Activated CD4-positive, alpha-beta T cell treated with anti-CD3 and anti-CD28 coated beads, Interleukin-2, amount 50 U/mL, for 24 hours (primary cell): ENCODE data around the gene MYBL2.
"Not testable (repeated sequence)": the region's sequence is repeated elsewhere in the genome, so short reads cannot be mapped to it uniquely, and the experiment has no call there.

ENCODE experiments used
- DNase-seq, 2 donors: peaks; one replicate each; pipeline ENCODE4 v3.0.0-alpha.2; 2020; ENCODE audit warnings: low read depth in 1 of 2, low spot score in 1 of 2

Gene MYBL2

GRCh38 chr20:43666376-43667328, at the start of gene MYBL2:
Gene MYBL2, plus strand, starts transcription at chr20:43667114. Its CDS starts 170 bp downstream, at chr20:43667284.
- DNase-seq = peak; percentile 51 to 61

- DNase-seq = no peak
These were observed 35.3 kb upstream of the MYBL2 start for GRCh38 chr20:43631598-43631997.

- DNase-seq = no peak
These were observed 30.5 kb upstream of the MYBL2 start for GRCh38 chr20:43636429-43636828.

GRCh38 chr20:43642548-43642947, 24.4 kb upstream of the MYBL2 start:
- DNase-seq = no peak

- DNase-seq = no peak
These were observed 15.9 kb upstream of the MYBL2 start for GRCh38 chr20:43650997-43651525.

GRCh38 chr20:43651650-43652184, 15.2 kb upstream of the MYBL2 start:
- not testable (repeated sequence) for DNase-seq

GRCh38 chr20:43653966-43654365, 12.9 kb upstream of the MYBL2 start:
- DNase-seq = no peak

GRCh38 chr20:43655176-43655575, 11.7 kb upstream of the MYBL2 start:
- not testable (repeated sequence) for DNase-seq

- DNase-seq = no peak
These were observed 11.0 kb upstream of the MYBL2 start for GRCh38 chr20:43655937-43656336.

GRCh38 chr20:43658069-43658722, 8.7 kb upstream of the MYBL2 start:
- DNase-seq = peak in 1 of 2 donors; percentile 55

GRCh38 chr20:43658723-43659419, 8.0 kb upstream of the MYBL2 start:
- DNase-seq = no peak

GRCh38 chr20:43662943-43663655, 3.8 kb upstream of the MYBL2 start:
- DNase-seq = no peak

- no peak for DNase-seq
These were observed 1.3 kb upstream of the MYBL2 start for GRCh38 chr20:43665466-43666176.

- no peak for DNase-seq
These were observed 623 bp downstream of the MYBL2 start for GRCh38 chr20:43667341-43668132.

GRCh38 chr20:43669332-43669731, 2.4 kb downstream of the MYBL2 start:
- DNase-seq = no peak

GRCh38 chr20:43670423-43670822, 3.5 kb downstream of the MYBL2 start:
- no peak for DNase-seq

GRCh38 chr20:43676368-43676767, 9.5 kb downstream of the MYBL2 start:
- no peak for DNase-seq

GRCh38 chr20:43680981-43681380, 14.1 kb downstream of the MYBL2 start:
- no peak for DNase-seq

GRCh38 chr20:43681468-43681942, 14.6 kb downstream of the MYBL2 start:
- DNase-seq = no peak
